ENCODE results near the gene GPR150.

The GPR150 gene

DNA sequence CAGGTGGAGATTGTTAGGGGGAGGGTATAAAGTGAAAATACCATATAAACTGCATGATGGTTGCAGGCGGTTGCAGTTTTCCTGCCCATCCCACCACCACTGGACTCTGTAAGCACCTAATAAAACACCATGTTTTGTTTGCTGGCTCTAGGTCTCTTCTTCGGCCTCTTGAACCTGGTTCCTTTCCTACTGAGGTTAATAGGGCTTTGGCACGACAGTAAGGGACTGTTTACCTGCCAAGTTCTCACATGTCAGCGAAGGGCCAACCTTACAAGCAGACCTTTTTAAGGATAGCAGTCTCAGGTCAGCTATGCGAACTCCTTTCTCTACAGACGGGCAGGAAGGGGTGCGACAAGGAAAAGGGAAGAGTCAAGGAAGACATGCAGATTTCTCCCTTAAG lies 23.3 kb downstream of the GPR150 start:
- TF ChIP-seq, protein P1, sequence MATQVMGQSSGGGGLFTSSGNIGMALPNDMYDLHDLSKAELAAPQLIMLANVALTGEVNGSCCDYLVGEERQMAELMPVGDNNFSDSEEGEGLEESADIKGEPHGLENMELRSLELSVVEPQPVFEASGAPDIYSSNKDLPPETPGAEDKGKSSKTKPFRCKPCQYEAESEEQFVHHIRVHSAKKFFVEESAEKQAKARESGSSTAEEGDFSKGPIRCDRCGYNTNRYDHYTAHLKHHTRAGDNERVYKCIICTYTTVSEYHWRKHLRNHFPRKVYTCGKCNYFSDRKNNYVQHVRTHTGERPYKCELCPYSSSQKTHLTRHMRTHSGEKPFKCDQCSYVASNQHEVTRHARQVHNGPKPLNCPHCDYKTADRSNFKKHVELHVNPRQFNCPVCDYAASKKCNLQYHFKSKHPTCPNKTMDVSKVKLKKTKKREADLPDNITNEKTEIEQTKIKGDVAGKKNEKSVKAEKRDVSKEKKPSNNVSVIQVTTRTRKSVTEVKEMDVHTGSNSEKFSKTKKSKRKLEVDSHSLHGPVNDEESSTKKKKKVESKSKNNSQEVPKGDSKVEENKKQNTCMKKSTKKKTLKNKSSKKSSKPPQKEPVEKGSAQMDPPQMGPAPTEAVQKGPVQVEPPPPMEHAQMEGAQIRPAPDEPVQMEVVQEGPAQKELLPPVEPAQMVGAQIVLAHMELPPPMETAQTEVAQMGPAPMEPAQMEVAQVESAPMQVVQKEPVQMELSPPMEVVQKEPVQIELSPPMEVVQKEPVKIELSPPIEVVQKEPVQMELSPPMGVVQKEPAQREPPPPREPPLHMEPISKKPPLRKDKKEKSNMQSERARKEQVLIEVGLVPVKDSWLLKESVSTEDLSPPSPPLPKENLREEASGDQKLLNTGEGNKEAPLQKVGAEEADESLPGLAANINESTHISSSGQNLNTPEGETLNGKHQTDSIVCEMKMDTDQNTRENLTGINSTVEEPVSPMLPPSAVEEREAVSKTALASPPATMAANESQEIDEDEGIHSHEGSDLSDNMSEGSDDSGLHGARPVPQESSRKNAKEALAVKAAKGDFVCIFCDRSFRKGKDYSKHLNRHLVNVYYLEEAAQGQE (IDR thresholded peaks at IDR 0.05; ENCODE audit: insufficient read depth in 1 of 2, low read depth in 2 of 2, low read length in 2 of 2) = no peak
- no peak for TF ChIP-seq FOXP2 (optimal IDR thresholded peaks at IDR 0.05; ENCODE audit: borderline replicate concordance, extremely low read depth, extremely low read length, insufficient read depth)
- no peak for TF ChIP-seq POLR2AphosphoS5 (IDR thresholded peaks at IDR 0.05; ENCODE audit: low read depth, low read length)
- no peak for TF ChIP-seq TAF1 (IDR thresholded peaks at IDR 0.05; ENCODE audit: borderline replicate concordance, insufficient read depth, low read length)
- no peak for TF ChIP-seq SIN3A (IDR thresholded peaks at IDR 0.05; ENCODE audit: borderline replicate concordance, insufficient read depth, low read length)

GRCh38 chr5:95644351-95645042 lies 24.6 kb downstream of the GPR150 start:
- no peak for TF ChIP-seq TAF1 (IDR thresholded peaks at IDR 0.05; ENCODE audit: borderline replicate concordance, insufficient read depth, low read length)
- TF ChIP-seq, protein P1 (IDR thresholded peaks at IDR 0.05; ENCODE audit: insufficient read depth in 1 of 2, low read depth in 2 of 2, low read length in 2 of 2) = no peak
- TF ChIP-seq FOXP2 (optimal IDR thresholded peaks at IDR 0.05; ENCODE audit: borderline replicate concordance, extremely low read depth, extremely low read length, insufficient read depth) = no peak
- no peak for TF ChIP-seq POLR2AphosphoS5 (IDR thresholded peaks at IDR 0.05; ENCODE audit: low read depth, low read length)
- TF ChIP-seq SIN3A (IDR thresholded peaks at IDR 0.05; ENCODE audit: borderline replicate concordance, insufficient read depth, low read length) = no peak

- peak; percentile 90 for TF ChIP-seq FOXP2 (optimal IDR thresholded peaks at IDR 0.05; ENCODE audit: borderline replicate concordance, extremely low read depth, extremely low read length, insufficient read depth)
- peak; percentile 66 for TF ChIP-seq POLR2AphosphoS5 (IDR thresholded peaks at IDR 0.05; ENCODE audit: low read depth, low read length)
- TF ChIP-seq, protein P1 (IDR thresholded peaks at IDR 0.05; ENCODE audit: insufficient read depth in 1 of 2, low read depth in 2 of 2, low read length in 2 of 2) = no peak
Observed at GRCh38 chr5:95646569-95647431, 26.9 kb downstream of the GPR150 start, which contains the start of gene RFESD. Gene RFESD, plus strand, starts transcription at chr5:95646777. Its CDS starts 5,495 bp downstream, at chr5:95652272.

- TF ChIP-seq, protein P1 (IDR thresholded peaks at IDR 0.05; ENCODE audit: insufficient read depth in 1 of 2, low read depth in 2 of 2, low read length in 2 of 2) = no peak
- TF ChIP-seq FOXP2 (optimal IDR thresholded peaks at IDR 0.05; ENCODE audit: borderline replicate concordance, extremely low read depth, extremely low read length, insufficient read depth) (no peak), POLR2AphosphoS5 (IDR thresholded peaks at IDR 0.05; ENCODE audit: low read depth, low read length) (no peak), SIN3A (IDR thresholded peaks at IDR 0.05; ENCODE audit: borderline replicate concordance, insufficient read depth, low read length) (no peak), TAF1 (IDR thresholded peaks at IDR 0.05; ENCODE audit: borderline replicate concordance, insufficient read depth, low read length) (no peak)
Observed at GRCh38 chr5:95647886-95648860, 28.3 kb downstream of the GPR150 start.

Data from PFSK-1 (cell line).